ENCODE results near the gene LENG8.

The LENG8 gene

GRCh38 chr19:54408456-54409026 lies 40.5 kb upstream of the LENG8 start:
- H3K4me3 ChIP-seq (ENCODE audit: severe bottlenecking), result no peak overlapping the region
- no peaks in the 10 kb centered on the region for H3K27me3 ChIP-seq (ENCODE audit: insufficient read depth, poor library complexity, severe bottlenecking)
- ATAC-seq (ENCODE audit: low read depth), result no peak
- H3K36me3 ChIP-seq (ENCODE audit: low read depth), result no peaks in the 10 kb centered on the region
- DNase-seq (ENCODE audit: low spot score), result no peak
- no peak for TF ChIP-seq CTCF (IDR thresholded peaks at IDR 0.05; ENCODE audit: poor library complexity, severe bottlenecking)
- no peaks in the 10 kb centered on the region for H3K4me1 ChIP-seq (ENCODE audit: insufficient read depth, poor library complexity, severe bottlenecking)
- H3K9me3 ChIP-seq (ENCODE audit: severe bottlenecking), result no peaks in the 10 kb centered on the region
- H3K27ac ChIP-seq (ENCODE audit: poor library complexity, severe bottlenecking), result no peak overlapping the region

- DNase-seq (ENCODE audit: low spot score) (no peak), ATAC-seq (ENCODE audit: low read depth) (no peak)
- TF ChIP-seq CTCF (IDR thresholded peaks at IDR 0.05; ENCODE audit: poor library complexity, severe bottlenecking), result no peak
- Histone ChIP-seq H3K9me3 (ENCODE audit: severe bottlenecking) (no peaks in the 10 kb centered on the region), H3K27ac (ENCODE audit: poor library complexity, severe bottlenecking) (no peak overlapping the region), H3K4me3 (ENCODE audit: severe bottlenecking) (no peak overlapping the region), H3K36me3 (ENCODE audit: low read depth) (no peaks in the 10 kb centered on the region), H3K27me3 (ENCODE audit: insufficient read depth, poor library complexity, severe bottlenecking) (peaks cover 16% of the 10 kb centered on the region), H3K4me1 (ENCODE audit: insufficient read depth, poor library complexity, severe bottlenecking) (no peaks in the 10 kb centered on the region)
These were observed 38.0 kb upstream of the LENG8 start for GRCh38 chr19:54411033-54411432.

GRCh38 chr19:54412877-54413276 lies 36.1 kb upstream of the LENG8 start:
- Histone ChIP-seq H3K27me3 (ENCODE audit: insufficient read depth, poor library complexity, severe bottlenecking) (peaks cover 34% of the 10 kb centered on the region), H3K9me3 (ENCODE audit: severe bottlenecking) (no peaks in the 10 kb centered on the region), H3K36me3 (ENCODE audit: low read depth) (no peaks in the 10 kb centered on the region), H3K4me1 (ENCODE audit: insufficient read depth, poor library complexity, severe bottlenecking) (no peaks in the 10 kb centered on the region), H3K27ac (ENCODE audit: poor library complexity, severe bottlenecking) (no peak overlapping the region), H3K4me3 (ENCODE audit: severe bottlenecking) (no peak overlapping the region)
- ATAC-seq (ENCODE audit: low read depth) (no peak), DNase-seq (ENCODE audit: low spot score) (no peak)
- TF ChIP-seq CTCF (IDR thresholded peaks at IDR 0.05; ENCODE audit: poor library complexity, severe bottlenecking), result no peak

- Histone ChIP-seq H3K9me3 (ENCODE audit: severe bottlenecking) (no peaks in the 10 kb centered on the region), H3K4me1 (ENCODE audit: insufficient read depth, poor library complexity, severe bottlenecking) (no peaks in the 10 kb centered on the region), H3K27ac (ENCODE audit: poor library complexity, severe bottlenecking) (no peak overlapping the region), H3K36me3 (ENCODE audit: low read depth) (no peaks in the 10 kb centered on the region), H3K4me3 (ENCODE audit: severe bottlenecking) (no peak overlapping the region), H3K27me3 (ENCODE audit: insufficient read depth, poor library complexity, severe bottlenecking) (peaks cover 44% of the 10 kb centered on the region)
- no peak for TF ChIP-seq CTCF (IDR thresholded peaks at IDR 0.05; ENCODE audit: poor library complexity, severe bottlenecking)
- DNase-seq (ENCODE audit: low spot score) (no peak), ATAC-seq (ENCODE audit: low read depth) (no peak)
These were observed 34.8 kb upstream of the LENG8 start for GRCh38 chr19:54414156-54414555.

- peaks cover 56% of the 10 kb centered on the region for H3K27me3 ChIP-seq (ENCODE audit: insufficient read depth, poor library complexity, severe bottlenecking)
- H3K4me3 ChIP-seq (ENCODE audit: severe bottlenecking), result no peak within 1 kb of the TSS
- TF ChIP-seq CTCF (IDR thresholded peaks at IDR 0.05; ENCODE audit: poor library complexity, severe bottlenecking), result peak; percentile 26
- no peak for DNase-seq (ENCODE audit: low spot score)
- H3K4me1 ChIP-seq (ENCODE audit: insufficient read depth, poor library complexity, severe bottlenecking), result no peaks in the 10 kb centered on the region
- no peaks in the 10 kb centered on the region for H3K9me3 ChIP-seq (ENCODE audit: severe bottlenecking)
- no peak within 1 kb of the TSS for H3K27ac ChIP-seq (ENCODE audit: poor library complexity, severe bottlenecking)
- H3K36me3 ChIP-seq (ENCODE audit: low read depth), result no peaks in the 10 kb centered on the region
- no peak for ATAC-seq (ENCODE audit: low read depth)
These were observed 33.6 kb upstream of the LENG8 start, which contains the start of gene TTYH1 for GRCh38 chr19:54415208-54415900. Gene TTYH1 (plus strand): TSS chr19:54415464. CDS start chr19:54415553, 89 bp downstream.

Measured in RWPE2 (cell line).